Measurements from ENCODE around the gene STUM.

GRCh38 chr1:226605318-226605950 is 56.9 kb downstream of the STUM start:
- TF ChIP-seq YY1 (IDR thresholded peaks at IDR 0.05; ENCODE audit: insufficient read depth, insufficient read length) (no peak), SUZ12 (IDR thresholded peaks at IDR 0.05; ENCODE audit: extremely low read depth, insufficient read depth, insufficient read length) (no peak), ZNF274 (IDR thresholded peaks at IDR 0.05; ENCODE audit: low read depth, low read length) (no peak)

All from NT2/D1 (cell line).